ENCODE data around the gene DLG2. TPM values are rescaled to one million over a fixed set of nuclear protein-coding genes. Genes with fewer than 3 reads are reported as not detected.

DLG2 gene
- total and polyA plus RNA-seq, 4 experiments from 2014 or later = 0.78 to 2.7 (median 1.9) TPM

DNA sequence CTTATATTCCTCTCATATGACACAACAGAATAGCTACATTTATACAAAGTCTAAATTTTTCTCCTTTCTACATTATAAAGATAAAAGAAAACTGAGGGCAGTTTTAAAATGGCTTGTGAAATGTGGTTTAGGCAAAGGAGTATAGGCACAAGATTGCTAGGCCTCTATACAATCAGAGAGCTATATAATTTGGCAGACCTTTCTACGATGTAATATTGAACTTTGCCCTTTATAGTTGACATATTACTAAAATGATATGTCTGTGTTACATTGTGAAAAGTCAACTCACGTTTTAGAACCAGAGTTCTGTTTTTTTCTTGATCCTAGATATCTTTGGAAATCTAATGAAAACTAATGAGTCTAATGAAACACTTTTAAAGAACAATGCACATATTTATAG, 430.2 kb downstream of the DLG2 start:
- intact Hi-C loops (cut with micrococcal nuclease) = no loop called here
- Histone ChIP-seq H3K27me3 (ENCODE audit: insufficient read depth, low read length) (no peaks in the 10 kb centered on the region), H3K27ac (ENCODE audit: low read depth, low read length) (no peak overlapping the region), H3K4me1 (ENCODE audit: insufficient read depth, low read length) (no peaks in the 10 kb centered on the region), H3K36me3 (ENCODE audit: insufficient read depth, low read length) (no peaks in the 10 kb centered on the region), H3K4me3 (ENCODE audit: low read length in 2 of 2) (no peak overlapping the region), H3K9me3 (ENCODE audit: control insufficient read depth in 1 of 2, low read length in 2 of 2) (peaks cover 0 to 3% of the 10 kb centered on the region in 2 donors)
- POLR2A ChIA-PET (ENCODE audit: partially characterized antibody) = no interaction called here
- Mint-ChIP-seq H3K27me3 (no peaks in the 10 kb centered on the region), H3K9me3 (peaks cover 0 to 47% (median 19%) of the 10 kb centered on the region in 8 donors), H3K4me3 (no peak overlapping the region), H3K36me3 (no peaks in the 10 kb centered on the region), H3K4me1 (no peaks in the 10 kb centered on the region), H3K27ac (no peak overlapping the region)
- no peak for DNase-seq
- CTCF ChIA-PET (ENCODE audit: partially characterized antibody) = no interaction called here

GRCh38 chr11:85195934-85196333, 431.2 kb downstream of the DLG2 start:
- no peaks in the 10 kb centered on the region for H3K27me3 Mint-ChIP-seq
- H3K36me3 ChIP-seq (ENCODE audit: insufficient read depth, low read length) = no peaks in the 10 kb centered on the region
- ChIA-PET CTCF (ENCODE audit: partially characterized antibody) (no interaction called here), POLR2A (ENCODE audit: partially characterized antibody) (no interaction called here)
- intact Hi-C loops (cut with micrococcal nuclease) = no loop called here
- no peak overlapping the region for H3K4me3 Mint-ChIP-seq
- no peaks in the 10 kb centered on the region for H3K9me3 ChIP-seq (ENCODE audit: control insufficient read depth in 1 of 2, low read length in 2 of 2)
- peaks cover 3 to 43% (median 20%) of the 10 kb centered on the region in 8 donors for H3K9me3 Mint-ChIP-seq
- no peaks in the 10 kb centered on the region for H3K27me3 ChIP-seq (ENCODE audit: insufficient read depth, low read length)
- DNase-seq = no peak
- H3K36me3 Mint-ChIP-seq = no peaks in the 10 kb centered on the region
- no peaks in the 10 kb centered on the region for H3K4me1 Mint-ChIP-seq
- no peak overlapping the region for H3K4me3 ChIP-seq (ENCODE audit: low read length in 2 of 2)
- H3K27ac ChIP-seq (ENCODE audit: low read depth, low read length) = no peak overlapping the region
- H3K4me1 ChIP-seq (ENCODE audit: insufficient read depth, low read length) = no peaks in the 10 kb centered on the region
- H3K27ac Mint-ChIP-seq = no peak overlapping the region

GRCh38 chr11:85187992-85188391, 439.2 kb downstream of the DLG2 start:
- Histone ChIP-seq H3K36me3 (ENCODE audit: insufficient read depth, low read length) (no peaks in the 10 kb centered on the region), H3K9me3 (ENCODE audit: control insufficient read depth in 1 of 2, low read length in 2 of 2) (no peaks in the 10 kb centered on the region), H3K27ac (ENCODE audit: low read depth, low read length) (no peak overlapping the region), H3K4me3 (ENCODE audit: low read length in 2 of 2) (no peak overlapping the region), H3K27me3 (ENCODE audit: insufficient read depth, low read length) (no peaks in the 10 kb centered on the region), H3K4me1 (ENCODE audit: insufficient read depth, low read length) (no peaks in the 10 kb centered on the region)
- peaks cover 6 to 38% (median 20%) of the 10 kb centered on the region in 8 donors for H3K9me3 Mint-ChIP-seq
- CTCF ChIA-PET (ENCODE audit: partially characterized antibody) = no interaction called here
- POLR2A ChIA-PET (ENCODE audit: partially characterized antibody) = no interaction called here
- no peaks in the 10 kb centered on the region for H3K36me3 Mint-ChIP-seq
- no peak for DNase-seq
- no peaks in the 10 kb centered on the region for H3K27me3 Mint-ChIP-seq
- no peak overlapping the region for H3K4me3 Mint-ChIP-seq
- H3K4me1 Mint-ChIP-seq = no peaks in the 10 kb centered on the region
- intact Hi-C loops (cut with micrococcal nuclease) = no loop called here
- H3K27ac Mint-ChIP-seq = no peak overlapping the region

GRCh38 chr11:85184721-85185120, 442.4 kb downstream of the DLG2 start:
- no peak overlapping the region for H3K4me3 ChIP-seq (ENCODE audit: low read length in 2 of 2)
- Mint-ChIP-seq H3K4me1 (no peaks in the 10 kb centered on the region), H3K27me3 (no peaks in the 10 kb centered on the region), H3K4me3 (no peak overlapping the region), H3K9me3 (peaks cover 6 to 30% (median 15%) of the 10 kb centered on the region in 8 donors), H3K36me3 (no peaks in the 10 kb centered on the region), H3K27ac (no peak overlapping the region)
- POLR2A ChIA-PET (ENCODE audit: partially characterized antibody) = no interaction called here
- no peak for DNase-seq
- no peak overlapping the region for H3K27ac ChIP-seq (ENCODE audit: low read depth, low read length)
- intact Hi-C loops (cut with micrococcal nuclease) = no loop called here
- no peaks in the 10 kb centered on the region for H3K4me1 ChIP-seq (ENCODE audit: insufficient read depth, low read length)
- CTCF ChIA-PET (ENCODE audit: partially characterized antibody) = no interaction called here
- no peaks in the 10 kb centered on the region for H3K36me3 ChIP-seq (ENCODE audit: insufficient read depth, low read length)
- H3K27me3 ChIP-seq (ENCODE audit: insufficient read depth, low read length) = no peaks in the 10 kb centered on the region
- H3K9me3 ChIP-seq (ENCODE audit: control insufficient read depth in 1 of 2, low read length in 2 of 2) = no peaks in the 10 kb centered on the region

DNA sequence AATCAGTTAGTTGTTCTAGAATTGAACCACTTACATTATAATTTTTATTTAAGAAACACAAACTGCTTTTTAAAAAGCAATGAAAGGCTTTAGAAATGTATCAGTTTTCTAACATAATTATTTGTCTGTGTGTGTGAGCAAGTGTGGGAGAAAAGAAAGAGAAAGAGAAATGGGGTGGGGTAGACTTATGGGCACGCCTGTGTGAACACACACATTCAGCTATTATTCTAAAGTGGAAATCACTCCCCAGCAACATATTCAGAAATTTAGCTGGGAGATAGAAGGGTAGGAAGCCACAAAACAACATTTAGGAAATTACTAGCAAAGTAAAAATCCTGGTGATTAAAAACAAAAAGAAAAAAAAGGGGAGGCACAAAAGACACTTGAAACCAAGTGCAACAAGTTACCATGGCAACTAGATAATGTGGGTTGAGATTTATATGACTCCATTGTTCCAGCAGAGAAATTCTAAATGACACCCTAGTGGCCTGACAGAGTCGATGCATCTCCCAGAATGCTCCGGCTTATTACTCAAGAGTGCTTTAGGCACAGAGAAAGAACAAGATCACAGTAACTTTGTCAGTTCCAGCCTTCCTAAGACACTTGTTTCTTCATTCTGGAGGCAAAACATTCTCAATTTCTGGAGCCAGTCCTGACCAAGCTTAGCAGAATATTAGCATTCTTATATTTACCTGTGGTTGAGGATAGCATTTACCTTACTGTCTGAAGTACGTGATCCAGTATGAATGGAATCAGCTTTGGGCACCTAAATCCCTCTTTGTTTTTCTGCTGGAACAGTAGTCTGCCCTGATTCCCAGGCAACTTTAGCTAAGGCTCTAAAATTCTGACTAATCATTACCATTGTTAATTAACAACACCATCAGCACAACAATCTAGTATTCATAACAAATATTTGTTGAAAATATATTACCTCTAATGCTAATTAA, 444.4 kb downstream of the DLG2 start:
- CTCF ChIA-PET (ENCODE audit: partially characterized antibody) = no interaction called here

DNA sequence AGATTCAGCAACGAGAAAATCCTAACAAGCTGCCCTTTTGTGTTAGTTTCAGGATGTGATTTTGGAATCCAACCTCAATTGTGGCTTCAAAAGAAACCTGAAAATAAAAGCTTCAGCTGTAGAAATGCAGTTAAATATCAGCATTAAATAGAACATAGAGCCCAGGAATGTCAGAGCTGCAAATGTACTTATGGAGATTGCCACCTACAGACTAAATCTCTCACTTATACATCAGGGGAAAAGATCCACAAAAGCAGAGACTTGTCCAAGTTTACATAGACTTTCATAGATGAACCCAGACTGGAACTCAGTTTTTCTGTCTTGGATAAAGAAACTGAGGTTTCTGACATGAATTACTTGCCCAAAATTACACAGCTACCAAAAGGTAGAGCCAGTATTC, 446.6 kb downstream of the DLG2 start:
- Histone ChIP-seq H3K27ac (ENCODE audit: low read depth, low read length) (no peak overlapping the region), H3K4me3 (ENCODE audit: low read length in 2 of 2) (no peak overlapping the region), H3K36me3 (ENCODE audit: insufficient read depth, low read length) (no peaks in the 10 kb centered on the region), H3K4me1 (ENCODE audit: insufficient read depth, low read length) (no peaks in the 10 kb centered on the region), H3K9me3 (ENCODE audit: control insufficient read depth in 1 of 2, low read length in 2 of 2) (no peaks in the 10 kb centered on the region), H3K27me3 (ENCODE audit: insufficient read depth, low read length) (no peaks in the 10 kb centered on the region)
- no peaks in the 10 kb centered on the region for H3K36me3 Mint-ChIP-seq
- intact Hi-C loops (cut with micrococcal nuclease) = no loop called here
- no peak overlapping the region for H3K27ac Mint-ChIP-seq
- ChIA-PET POLR2A (ENCODE audit: partially characterized antibody) (no interaction called here), CTCF (ENCODE audit: partially characterized antibody) (no interaction called here)
- no peak for DNase-seq
- no peaks in the 10 kb centered on the region for H3K27me3 Mint-ChIP-seq
- peaks cover 5 to 21% (median 13%) of the 10 kb centered on the region in 8 donors for H3K9me3 Mint-ChIP-seq
- H3K4me1 Mint-ChIP-seq = no peaks in the 10 kb centered on the region
- no peak overlapping the region for H3K4me3 Mint-ChIP-seq

More for the DNA sequence above, 444.4 kb downstream of the DLG2 start:
- Mint-ChIP-seq H3K36me3 (no peaks in the 10 kb centered on the region), H3K4me3 (no peak overlapping the region), H3K9me3 (peaks cover 5 to 16% (median 9%) of the 10 kb centered on the region in 8 donors), H3K4me1 (no peaks in the 10 kb centered on the region), H3K27ac (no peak overlapping the region), H3K27me3 (no peaks in the 10 kb centered on the region)
- Histone ChIP-seq H3K27ac (ENCODE audit: low read depth, low read length) (no peak overlapping the region), H3K9me3 (ENCODE audit: control insufficient read depth in 1 of 2, low read length in 2 of 2) (no peaks in the 10 kb centered on the region), H3K4me3 (ENCODE audit: low read length in 2 of 2) (no peak overlapping the region), H3K36me3 (ENCODE audit: insufficient read depth, low read length) (no peaks in the 10 kb centered on the region), H3K4me1 (ENCODE audit: insufficient read depth, low read length) (no peaks in the 10 kb centered on the region), H3K27me3 (ENCODE audit: insufficient read depth, low read length) (no peaks in the 10 kb centered on the region)
- DNase-seq = no peak
- intact Hi-C loops (cut with micrococcal nuclease) = no loop called here
- POLR2A ChIA-PET (ENCODE audit: partially characterized antibody) = no interaction called here

GRCh38 chr11:85171648-85172257, 455.4 kb downstream of the DLG2 start:
- no peaks in the 10 kb centered on the region for H3K27me3 ChIP-seq (ENCODE audit: insufficient read depth, low read length)
- ChIA-PET POLR2A (ENCODE audit: partially characterized antibody) (no interaction called here), CTCF (ENCODE audit: partially characterized antibody) (no interaction called here)
- no peaks in the 10 kb centered on the region for H3K4me1 ChIP-seq (ENCODE audit: insufficient read depth, low read length)
- H3K9me3 ChIP-seq (ENCODE audit: control insufficient read depth in 1 of 2, low read length in 2 of 2) = peaks cover 0 to 3% of the 10 kb centered on the region in 2 donors
- no peak overlapping the region for H3K4me3 Mint-ChIP-seq
- no peaks in the 10 kb centered on the region for H3K36me3 ChIP-seq (ENCODE audit: insufficient read depth, low read length)
- no peak overlapping the region for H3K4me3 ChIP-seq (ENCODE audit: low read length in 2 of 2)
- H3K27ac Mint-ChIP-seq = no peak overlapping the region
- intact Hi-C loops (cut with micrococcal nuclease) = no loop called here
- no peak for DNase-seq
- peaks cover 0 to 6% of the 10 kb centered on the region in 2 donors for H3K36me3 Mint-ChIP-seq
- H3K27ac ChIP-seq (ENCODE audit: low read depth, low read length) = no peak overlapping the region
- H3K4me1 Mint-ChIP-seq = no peaks in the 10 kb centered on the region
- H3K27me3 Mint-ChIP-seq = no peaks in the 10 kb centered on the region
- peaks cover 8 to 73% (median 53%) of the 10 kb centered on the region in 8 donors for H3K9me3 Mint-ChIP-seq

Data from CD4-positive, alpha-beta memory T cell (primary cell).